ENCODE results near the gene NOL12. TPM values are rescaled to one million over a fixed set of nuclear protein-coding genes. Genes with fewer than 3 reads are reported as not detected.

The NOL12 gene
- total and polyA plus RNA-seq, 3 experiments from 2014 or later: 38.3 to 57.2 (median 53.6) TPM

DNA sequence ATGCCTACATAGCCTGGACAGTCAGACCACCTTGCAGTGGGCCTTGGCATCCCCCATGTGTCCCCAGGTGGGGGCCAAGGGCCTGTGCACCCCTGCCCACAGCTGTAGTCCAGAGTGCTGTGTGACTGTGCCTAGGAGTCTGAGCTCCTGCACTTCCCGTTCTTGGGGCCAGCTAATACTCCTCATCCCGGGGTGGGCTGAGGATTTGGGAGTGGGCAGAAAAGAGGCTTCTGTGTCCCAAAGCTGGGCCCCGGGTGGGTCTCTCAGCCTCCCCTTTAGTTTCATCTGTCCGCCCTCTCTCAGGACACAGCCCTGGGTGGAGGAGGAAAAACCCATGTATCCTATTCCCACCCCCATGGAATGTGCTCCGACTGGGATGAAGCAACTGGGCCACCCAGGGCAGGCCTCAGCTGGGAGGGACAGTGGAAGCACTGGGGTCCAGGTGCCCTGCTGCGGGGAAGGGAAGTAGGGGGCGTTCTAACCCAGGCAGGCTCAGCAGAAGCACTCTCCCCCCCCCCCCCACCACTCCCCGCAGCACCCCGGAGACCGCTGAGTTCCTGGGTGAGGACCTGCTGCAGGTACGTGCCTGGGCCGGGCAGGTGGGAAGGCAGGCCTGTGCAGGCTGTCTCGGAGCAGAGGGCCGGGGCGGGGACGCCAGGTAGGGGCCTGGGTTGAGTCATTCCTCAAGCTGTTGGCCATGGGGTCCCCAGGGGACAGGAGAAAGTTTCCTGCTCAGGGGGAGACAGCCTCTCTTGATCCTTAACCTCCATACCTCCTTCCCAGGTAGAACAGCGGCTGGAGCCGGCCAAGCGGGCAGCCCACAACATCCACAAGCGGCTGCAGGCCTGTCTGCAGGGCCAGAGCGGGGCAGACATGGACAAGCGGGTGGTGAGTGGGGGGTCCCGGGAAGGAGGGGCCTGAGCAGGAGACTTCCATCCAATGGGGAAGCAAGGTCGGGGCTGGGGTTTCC, 45.3 kb upstream of the NOL12 start:
- Mint-ChIP-seq H3K4me3 (peak overlapping the region; percentile 85 to 99 (median 97)), H3K27me3 (no peaks in the 10 kb centered on the region), H3K27ac (peak overlapping the region; percentile 83 to 96 (median 90)), H3K36me3 (peaks cover 0 to 53% (median 6%) of the 10 kb centered on the region in 3 donors), H3K9me3 (no peaks in the 10 kb centered on the region), H3K4me1 (peaks cover 49 to 83% (median 55%) of the 10 kb centered on the region in 3 donors)
- Histone ChIP-seq H3K36me3 (ENCODE audit: insufficient read depth, low read length) (peaks cover 40% of the 10 kb centered on the region), H3K4me1 (ENCODE audit: insufficient read depth, low read length) (peaks cover 61% of the 10 kb centered on the region), H3K27ac (ENCODE audit: low read depth, low read length) (peak overlapping the region; percentile 72), H3K4me3 (ENCODE audit: low read length) (peak overlapping the region; percentile 94), H3K27me3 (ENCODE audit: insufficient read depth, low read length, poor library complexity, severe bottlenecking) (no peaks in the 10 kb centered on the region), H3K9me3 (ENCODE audit: low read length) (no peaks in the 10 kb centered on the region)
- POLR2A ChIA-PET: interaction anchor here (0.7 to 4.2 kb wide), 8 partner anchors 8 to 167 kb away, joined by 3 to 25 read pairs (median 6); partner anchors contain the start of genes GCAT, GGA1 and PDXP
- CTCF ChIA-PET: interaction anchor here (1.4 to 16.3 kb wide), 7 partner anchors 11 to 41 kb away, joined by 5 to 375 read pairs (median 54); partner anchors contain the start of genes GGA1, LGALS1, NOL12 and PDXP
- DNase-seq: peak in 1 of 5 donors; percentile 37

DNA sequence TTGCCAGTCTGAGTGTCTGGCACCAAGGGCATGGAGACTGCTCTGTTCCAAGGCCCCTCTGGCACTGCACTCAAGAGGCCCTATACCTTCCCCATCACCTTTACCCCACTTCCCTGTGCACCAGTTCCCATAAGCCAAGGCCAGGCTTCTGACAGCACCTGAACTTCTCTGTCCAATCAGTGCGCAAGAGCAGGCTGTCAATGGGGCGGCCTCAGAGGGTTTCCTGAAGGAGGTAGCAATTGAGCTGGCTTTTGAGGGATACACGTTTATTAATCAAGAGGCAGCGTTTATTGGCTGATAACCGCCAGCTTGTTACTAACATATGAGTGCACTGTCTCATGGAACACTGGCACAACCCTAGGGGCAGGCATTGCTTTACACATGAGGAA, 44.6 kb upstream of the NOL12 start:
- Mint-ChIP-seq H3K27ac (peak overlapping the region in 6 of 8 donors; percentile 47 to 88 (median 80)), H3K36me3 (peaks cover 0 to 59% (median 6%) of the 10 kb centered on the region in 3 donors)
- H3K4me3 ChIP-seq (ENCODE audit: low read length): peak overlapping the region; percentile 94

DNA sequence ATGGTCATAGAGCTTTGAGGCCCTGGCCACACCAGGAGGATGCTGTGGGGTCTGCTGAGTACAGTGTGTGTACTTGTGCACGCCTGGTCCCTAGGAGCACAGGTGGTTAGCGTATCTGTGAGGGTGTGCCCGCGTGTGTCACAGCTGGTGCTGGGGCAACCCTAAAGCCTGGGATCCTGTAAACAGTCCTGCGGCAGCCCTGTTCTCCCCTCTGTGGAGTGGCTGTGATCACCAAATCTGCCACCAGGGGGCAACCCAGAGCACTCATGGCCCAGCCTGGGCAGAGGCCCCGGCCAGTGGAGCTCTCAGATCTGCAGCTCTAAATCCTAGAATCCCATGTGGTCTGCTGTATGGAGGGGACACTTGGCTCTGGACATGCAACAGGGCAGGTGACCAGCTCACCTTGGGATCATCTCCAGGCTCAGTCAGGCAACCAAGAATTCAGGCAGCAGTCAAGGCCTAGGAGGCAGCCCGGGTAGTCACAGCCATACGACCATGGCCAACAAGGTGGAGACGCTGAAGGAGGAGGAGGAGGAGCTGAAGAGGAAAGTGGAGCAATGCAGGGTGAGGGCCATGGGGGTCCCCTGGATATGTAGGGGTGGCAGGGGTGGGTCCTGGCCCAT, 42.8 kb upstream of the NOL12 start:
- no peaks in the 10 kb centered on the region for H3K9me3 Mint-ChIP-seq
- ChIA-PET CTCF (interaction anchor here (0.8 to 16.3 kb wide), 20 partner anchors 13 to 219 kb away, joined by 3 to 375 read pairs (median 7); partner anchors contain the start of genes ANKRD54, GGA1, LGALS1 and MFNG), POLR2A (interaction anchor here (0.6 to 2.9 kb wide), 15 partner anchors 10 to 175 kb away, joined by 3 to 18 read pairs (median 7); partner anchors contain the start of genes GGA1, LGALS1 and PDXP)
- H3K27me3 ChIP-seq (ENCODE audit: insufficient read depth, low read length, poor library complexity, severe bottlenecking): no peaks in the 10 kb centered on the region
- H3K36me3 ChIP-seq (ENCODE audit: insufficient read depth, low read length): peaks cover 58% of the 10 kb centered on the region
- H3K27ac ChIP-seq (ENCODE audit: low read depth, low read length): no peak overlapping the region
- H3K36me3 Mint-ChIP-seq: peaks cover 0 to 74% (median 6%) of the 10 kb centered on the region in 3 donors
- H3K4me3 Mint-ChIP-seq: peak overlapping the region; percentile 37 to 85 (median 68)
- H3K27ac Mint-ChIP-seq: peak overlapping the region; percentile 62 to 88 (median 84)
- peak; percentile 68 to 87 (median 82) for DNase-seq
- H3K4me1 ChIP-seq (ENCODE audit: insufficient read depth, low read length): peaks cover 37% of the 10 kb centered on the region
- no peaks in the 10 kb centered on the region for H3K9me3 ChIP-seq (ENCODE audit: low read length)
- no peaks in the 10 kb centered on the region for H3K27me3 Mint-ChIP-seq
- H3K4me1 Mint-ChIP-seq: peaks cover 27 to 59% (median 33%) of the 10 kb centered on the region in 3 donors
- peak overlapping the region; percentile 14 for H3K4me3 ChIP-seq (ENCODE audit: low read length)

More for the DNA sequence above, 44.6 kb upstream of the NOL12 start:
- POLR2A ChIA-PET: interaction anchor here (1.9 to 2.9 kb wide), 5 partner anchors 8 to 36 kb away, joined by 5 to 18 read pairs (median 8); partner anchors contain the start of genes GGA1, LGALS1 and PDXP
- CTCF ChIA-PET: interaction anchor here (1.3 to 16.3 kb wide), 9 partner anchors 12 to 221 kb away, joined by 3 to 375 read pairs (median 28); partner anchors contain the start of genes GGA1, LGALS1, NOL12 and PDXP
- H3K9me3 ChIP-seq (ENCODE audit: low read length): no peaks in the 10 kb centered on the region
- Mint-ChIP-seq H3K9me3 (no peaks in the 10 kb centered on the region), H3K4me3 (peak overlapping the region; percentile 85 to 99 (median 97)), H3K4me1 (peaks cover 43 to 77% (median 50%) of the 10 kb centered on the region in 3 donors), H3K27me3 (no peaks in the 10 kb centered on the region)
- H3K27me3 ChIP-seq (ENCODE audit: insufficient read depth, low read length, poor library complexity, severe bottlenecking): no peaks in the 10 kb centered on the region
- H3K4me1 ChIP-seq (ENCODE audit: insufficient read depth, low read length): peaks cover 54% of the 10 kb centered on the region
- DNase-seq: no peak
- H3K27ac ChIP-seq (ENCODE audit: low read depth, low read length): no peak overlapping the region
- H3K36me3 ChIP-seq (ENCODE audit: insufficient read depth, low read length): peaks cover 43% of the 10 kb centered on the region

DNA sequence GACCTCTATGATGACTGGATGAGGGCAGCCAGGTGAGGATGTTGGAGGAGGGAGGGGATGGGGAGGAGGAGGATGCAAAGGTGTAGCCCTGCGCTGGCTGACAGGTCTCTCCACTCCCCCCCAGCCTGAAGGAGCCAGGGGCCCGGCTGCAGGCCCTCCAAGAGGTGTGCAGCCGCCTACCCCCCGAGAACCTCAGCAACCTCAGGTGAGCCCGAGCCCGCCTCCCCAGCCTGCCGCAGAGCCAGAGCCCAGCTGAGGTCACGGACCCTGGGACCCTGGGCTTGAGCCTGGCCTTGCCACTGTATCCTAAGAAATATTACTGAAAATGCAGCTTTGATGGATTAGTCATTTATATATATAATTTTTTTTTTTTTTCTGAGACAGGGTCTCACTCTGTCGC, 38.8 kb upstream of the NOL12 start:
- no peak overlapping the region for H3K27ac ChIP-seq (ENCODE audit: low read depth, low read length)
- POLR2A ChIA-PET: no interaction called here
- CTCF ChIA-PET: interaction anchor here (0.8 to 1.9 kb wide), 2 partner anchors 11 to 34 kb away, joined by 3 to 8 read pairs; no protein-coding TSS in a partner anchor

DNA sequence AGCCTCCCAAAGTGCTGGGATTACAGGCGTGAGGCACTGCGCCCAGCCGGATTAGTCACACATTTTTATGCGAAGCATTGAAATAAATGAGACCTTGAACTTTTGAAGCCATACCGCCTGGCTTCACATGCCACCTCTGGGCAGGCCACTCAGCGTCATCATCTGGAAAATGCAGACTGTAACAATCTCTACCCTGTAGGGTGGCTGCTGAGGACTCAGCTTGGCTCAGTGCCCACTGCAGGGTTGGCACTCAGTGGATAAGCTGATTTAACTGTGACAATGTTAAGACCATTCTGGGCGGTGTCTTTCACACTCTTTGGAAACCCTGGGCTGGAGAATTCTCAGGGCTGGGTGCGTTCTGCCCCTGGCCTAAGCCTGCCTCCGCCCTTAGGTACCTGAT, 38.2 kb upstream of the NOL12 start:
- Mint-ChIP-seq H3K27ac (peak overlapping the region in 2 of 8 donors; percentile 26 to 65), H3K9me3 (no peaks in the 10 kb centered on the region), H3K36me3 (peaks cover 0 to 86% (median 8%) of the 10 kb centered on the region in 3 donors), H3K27me3 (no peaks in the 10 kb centered on the region), H3K4me1 (peaks cover 10 to 30% (median 18%) of the 10 kb centered on the region in 3 donors), H3K4me3 (no peak overlapping the region)
- no peaks in the 10 kb centered on the region for H3K27me3 ChIP-seq (ENCODE audit: insufficient read depth, low read length, poor library complexity, severe bottlenecking)
- ChIA-PET CTCF (interaction anchor here (0.8 to 1.9 kb wide), 2 partner anchors 11 to 34 kb away, joined by 3 to 8 read pairs; no protein-coding TSS in a partner anchor), POLR2A (interaction anchor here (1.0 kb wide), 1 partner anchor 10 kb away, joined by 6 read pairs; the partner anchor contains the start of gene PDXP)
- peaks cover 10% of the 10 kb centered on the region for H3K4me1 ChIP-seq (ENCODE audit: insufficient read depth, low read length)
- H3K36me3 ChIP-seq (ENCODE audit: insufficient read depth, low read length): peaks cover 83% of the 10 kb centered on the region
- no peak overlapping the region for H3K27ac ChIP-seq (ENCODE audit: low read depth, low read length)
- DNase-seq: no peak
- no peaks in the 10 kb centered on the region for H3K9me3 ChIP-seq (ENCODE audit: low read length)
- no peak overlapping the region for H3K4me3 ChIP-seq (ENCODE audit: low read length)

More for the DNA sequence above, 38.8 kb upstream of the NOL12 start:
- H3K9me3 Mint-ChIP-seq: no peaks in the 10 kb centered on the region
- H3K4me3 Mint-ChIP-seq: no peak overlapping the region
- Histone ChIP-seq H3K27me3 (ENCODE audit: insufficient read depth, low read length, poor library complexity, severe bottlenecking) (no peaks in the 10 kb centered on the region), H3K4me1 (ENCODE audit: insufficient read depth, low read length) (peaks cover 16% of the 10 kb centered on the region), H3K36me3 (ENCODE audit: insufficient read depth, low read length) (peaks cover 87% of the 10 kb centered on the region), H3K9me3 (ENCODE audit: low read length) (no peaks in the 10 kb centered on the region), H3K4me3 (ENCODE audit: low read length) (no peak overlapping the region)
- H3K27me3 Mint-ChIP-seq: no peaks in the 10 kb centered on the region
- peak overlapping the region in 1 of 8 donors; percentile 65 for H3K27ac Mint-ChIP-seq
- no peak for DNase-seq
- peaks cover 0 to 87% (median 8%) of the 10 kb centered on the region in 3 donors for H3K36me3 Mint-ChIP-seq
- H3K4me1 Mint-ChIP-seq: peaks cover 10 to 36% (median 21%) of the 10 kb centered on the region in 3 donors

DNA sequence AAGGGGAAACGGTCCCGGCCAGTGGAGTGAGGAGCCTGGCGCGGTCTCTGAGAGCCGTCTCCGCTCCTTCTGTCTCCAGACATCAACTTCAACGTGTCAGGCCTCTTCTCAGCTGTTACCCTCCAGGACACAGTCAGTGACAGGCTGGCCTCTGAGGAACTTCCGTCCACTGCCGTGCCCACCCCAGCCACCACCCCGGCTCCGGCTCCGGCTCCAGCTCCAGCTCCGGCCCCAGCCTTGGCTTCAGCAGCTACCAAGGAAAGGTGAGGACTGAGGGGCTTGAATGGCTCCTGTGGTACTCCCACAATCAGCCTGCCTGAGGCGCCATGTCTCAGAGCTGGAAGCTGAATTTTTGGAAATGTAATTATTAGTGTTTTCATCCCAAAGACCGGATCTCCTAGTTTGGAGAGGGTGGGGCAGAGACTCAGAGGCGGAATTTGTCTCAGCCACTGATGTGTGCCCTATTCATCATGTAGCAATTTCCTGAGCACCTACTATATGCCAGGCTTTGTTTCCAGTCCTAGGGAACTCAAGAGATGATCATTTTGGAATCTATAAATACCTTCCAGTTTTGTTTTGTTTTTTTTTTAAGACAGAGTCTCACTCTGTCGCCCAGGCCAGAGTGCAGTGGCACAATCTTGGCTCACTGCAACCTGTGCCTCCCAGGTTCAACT, 35.5 kb upstream of the NOL12 start:
- Mint-ChIP-seq H3K4me3 (no peak overlapping the region), H3K9me3 (no peaks in the 10 kb centered on the region), H3K27ac (peak overlapping the region in 1 of 8 donors; percentile 33), H3K27me3 (no peaks in the 10 kb centered on the region), H3K4me1 (peaks cover 0 to 9% (median 6%) of the 10 kb centered on the region in 3 donors), H3K36me3 (peaks cover 0 to 77% (median 2%) of the 10 kb centered on the region in 3 donors)
- ChIA-PET CTCF (interaction anchor here (20.3 kb wide), 1 partner anchor 12 kb away, joined by 285 read pairs; the partner anchor contains the start of gene SH3BP1), POLR2A (interaction anchor here (0.7 kb wide), 1 partner anchor 10 kb away, joined by 5 read pairs; no protein-coding TSS in a partner anchor)
- no peaks in the 10 kb centered on the region for H3K9me3 ChIP-seq (ENCODE audit: low read length)
- H3K36me3 ChIP-seq (ENCODE audit: insufficient read depth, low read length): peaks cover 72% of the 10 kb centered on the region
- H3K4me1 ChIP-seq (ENCODE audit: insufficient read depth, low read length): no peaks in the 10 kb centered on the region
- DNase-seq: no peak
- H3K4me3 ChIP-seq (ENCODE audit: low read length): no peak overlapping the region
- H3K27ac ChIP-seq (ENCODE audit: low read depth, low read length): no peak overlapping the region
- no peaks in the 10 kb centered on the region for H3K27me3 ChIP-seq (ENCODE audit: insufficient read depth, low read length, poor library complexity, severe bottlenecking)
